ENCODE measurements around the gene CTIF. TPM values are rescaled to one million over a fixed set of nuclear protein-coding genes. Genes with fewer than 3 reads are reported as not detected.

CTIF gene
- total RNA-seq, 1 donor from 2014 or later = 67.9 TPM

GRCh38 chr18:48694295-48694694 lies 155.5 kb downstream of the CTIF start:
- no peaks in the 10 kb centered on the region for H3K9me3 Mint-ChIP-seq
- H3K27ac Mint-ChIP-seq = no peak overlapping the region
- no peaks in the 10 kb centered on the region for H3K27me3 Mint-ChIP-seq (ENCODE audit: low read depth)
- no peak for DNase-seq (ENCODE audit: low spot score in 2 of 2, unreplicated experiment in 2 of 2)
- H3K4me1 Mint-ChIP-seq = peaks cover 2% of the 10 kb centered on the region
- TF ChIP-seq CTCF (IDR thresholded peaks at IDR 0.05; ENCODE audit: unreplicated experiment) = no peak
- peaks cover 17% of the 10 kb centered on the region for H3K36me3 Mint-ChIP-seq
- H3K4me3 Mint-ChIP-seq = no peak overlapping the region

- Mint-ChIP-seq H3K36me3 (peaks cover 18% of the 10 kb centered on the region), H3K27ac (no peak overlapping the region), H3K4me1 (peaks cover 2% of the 10 kb centered on the region), H3K27me3 (ENCODE audit: low read depth) (no peaks in the 10 kb centered on the region), H3K9me3 (no peaks in the 10 kb centered on the region), H3K4me3 (no peak overlapping the region)
- DNase-seq (ENCODE audit: low spot score in 2 of 2, unreplicated experiment in 2 of 2) = no peak
- no peak for TF ChIP-seq CTCF (IDR thresholded peaks at IDR 0.05; ENCODE audit: unreplicated experiment)
Observed at GRCh38 chr18:48695671-48696070, 156.8 kb downstream of the CTIF start.

GRCh38 chr18:48696218-48696617 lies 157.4 kb downstream of the CTIF start:
- no peak for TF ChIP-seq CTCF (IDR thresholded peaks at IDR 0.05; ENCODE audit: unreplicated experiment)
- peaks cover 17% of the 10 kb centered on the region for H3K36me3 Mint-ChIP-seq
- DNase-seq (ENCODE audit: low spot score in 2 of 2, unreplicated experiment in 2 of 2) = no peak
- H3K4me3 Mint-ChIP-seq = no peak overlapping the region
- H3K27me3 Mint-ChIP-seq (ENCODE audit: low read depth) = no peaks in the 10 kb centered on the region
- peaks cover 2% of the 10 kb centered on the region for H3K4me1 Mint-ChIP-seq
- no peaks in the 10 kb centered on the region for H3K9me3 Mint-ChIP-seq
- no peak overlapping the region for H3K27ac Mint-ChIP-seq

- DNase-seq (ENCODE audit: low spot score in 2 of 2, unreplicated experiment in 2 of 2) = no peak
- H3K36me3 Mint-ChIP-seq = peaks cover 9% of the 10 kb centered on the region
- no peak overlapping the region for H3K27ac Mint-ChIP-seq
- no peaks in the 10 kb centered on the region for H3K9me3 Mint-ChIP-seq
- H3K4me3 Mint-ChIP-seq = no peak overlapping the region
- TF ChIP-seq CTCF (IDR thresholded peaks at IDR 0.05; ENCODE audit: unreplicated experiment) = no peak
- no peaks in the 10 kb centered on the region for H3K27me3 Mint-ChIP-seq (ENCODE audit: low read depth)
- peaks cover 2% of the 10 kb centered on the region for H3K4me1 Mint-ChIP-seq
Observed at GRCh38 chr18:48697441-48697840, 158.6 kb downstream of the CTIF start.

GRCh38 chr18:48698707-48699106 lies 159.9 kb downstream of the CTIF start:
- TF ChIP-seq CTCF (IDR thresholded peaks at IDR 0.05; ENCODE audit: unreplicated experiment) = no peak
- Mint-ChIP-seq H3K27ac (no peak overlapping the region), H3K4me3 (no peak overlapping the region), H3K4me1 (peaks cover 2% of the 10 kb centered on the region), H3K27me3 (ENCODE audit: low read depth) (no peaks in the 10 kb centered on the region), H3K9me3 (no peaks in the 10 kb centered on the region), H3K36me3 (peaks cover 6% of the 10 kb centered on the region)
- no peak for DNase-seq (ENCODE audit: low spot score in 2 of 2, unreplicated experiment in 2 of 2)

GRCh38 chr18:48699761-48700160 lies 160.9 kb downstream of the CTIF start:
- no peak overlapping the region for H3K4me3 Mint-ChIP-seq
- H3K9me3 Mint-ChIP-seq = no peaks in the 10 kb centered on the region
- peaks cover 6% of the 10 kb centered on the region for H3K36me3 Mint-ChIP-seq
- H3K27ac Mint-ChIP-seq = no peak overlapping the region
- peaks cover 2% of the 10 kb centered on the region for H3K4me1 Mint-ChIP-seq
- no peak for DNase-seq (ENCODE audit: low spot score in 2 of 2, unreplicated experiment in 2 of 2)
- no peaks in the 10 kb centered on the region for H3K27me3 Mint-ChIP-seq (ENCODE audit: low read depth)
- no peak for TF ChIP-seq CTCF (IDR thresholded peaks at IDR 0.05; ENCODE audit: unreplicated experiment)

All from mesothelial cell of epicardium (in vitro differentiated cells).